Stimulated activated CD4-positive, alpha-beta T cell treated with anti-CD3 and anti-CD28 coated beads, Interleukin-1b, Interleukin-23, amount 100 ng/mL, for 48 hours (primary cell): ENCODE results near the gene DAAM1.
A peak's percentile ranks its signal among the peaks of the same experiment; 100 is the strongest.

Source experiments
- DNase-seq: peaks from one replicate; pipeline ENCODE4 v3.0.0-alpha.2; 2020

DAAM1 gene

GRCh38 chr14:59317346-59317745 lies 128.9 kb downstream of the DAAM1 start:
- no peak for DNase-seq

DNA sequence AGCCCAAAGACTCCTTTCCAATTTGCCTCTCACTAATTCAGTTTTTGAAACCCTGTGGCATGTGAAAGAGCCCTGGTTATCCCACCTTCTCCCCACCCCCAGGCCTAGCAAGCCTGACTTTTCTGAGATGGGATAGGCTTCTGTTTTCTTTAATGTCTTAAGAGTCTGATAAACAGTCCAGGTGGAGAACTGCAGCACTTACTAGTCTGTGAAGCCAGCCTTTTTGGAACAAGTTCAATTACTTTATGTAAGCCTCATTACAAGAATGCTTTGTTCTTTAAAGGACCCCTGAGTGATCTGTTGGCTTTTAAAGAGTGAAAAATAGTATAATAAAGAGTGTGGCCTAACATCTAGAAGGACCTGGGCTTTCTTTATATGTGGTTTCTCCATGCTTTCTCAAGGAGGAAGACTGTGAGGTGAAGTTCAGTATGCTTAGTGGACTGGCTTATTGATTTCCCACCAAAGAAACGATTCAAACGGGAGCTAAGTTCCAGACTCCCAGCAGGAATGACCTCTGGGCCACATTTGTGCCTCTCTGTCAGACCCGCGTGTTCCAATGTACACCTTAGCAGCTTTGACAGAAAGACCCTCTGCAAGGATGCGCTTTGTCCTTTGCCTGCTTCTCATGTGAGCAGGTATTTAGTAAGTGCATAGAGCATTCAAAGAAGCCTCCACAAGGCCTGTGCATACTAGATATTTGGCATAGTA lies 129.5 kb downstream of the DAAM1 start:
- no peak for DNase-seq

DNA sequence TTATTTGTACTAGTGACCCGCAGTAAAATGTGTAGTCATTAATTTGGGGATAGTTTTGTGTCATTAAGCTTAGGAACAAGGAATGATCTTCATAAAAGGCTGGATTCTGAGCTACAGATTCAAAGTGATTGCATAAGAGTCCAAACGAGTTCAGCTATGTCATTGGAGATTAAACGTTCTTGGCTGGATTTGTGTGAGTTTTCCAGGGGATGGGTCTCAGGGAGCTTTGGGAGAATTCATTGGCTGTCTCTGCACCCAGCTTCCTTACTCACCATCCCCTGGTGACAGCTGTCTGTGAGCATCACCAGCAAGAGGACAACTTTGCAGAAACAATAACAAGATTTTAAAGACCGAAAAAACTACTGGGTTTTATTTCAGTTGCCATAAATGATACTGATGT lies 130.4 kb downstream of the DAAM1 start:
- no peak for DNase-seq

DNA sequence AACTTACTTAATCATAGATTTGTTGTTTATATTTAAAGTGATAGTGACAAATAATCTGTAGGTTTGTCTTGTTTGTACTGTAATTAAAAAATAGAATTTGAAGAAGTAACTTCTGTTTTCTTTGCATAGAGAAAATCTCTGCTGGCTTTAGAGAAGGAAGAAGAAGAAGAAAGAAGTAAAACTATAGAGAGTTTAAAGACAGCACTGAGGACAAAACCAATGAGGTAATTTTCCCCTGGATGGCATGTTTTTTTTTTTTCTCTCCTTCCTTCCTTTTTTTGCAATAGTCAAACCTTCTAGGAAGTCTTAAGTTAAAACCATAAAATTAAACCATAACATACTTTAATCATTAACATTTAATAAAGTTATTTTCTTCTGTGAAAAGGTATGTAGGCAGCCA lies 131.9 kb downstream of the DAAM1 start:
- DNase-seq: no peak

DNA sequence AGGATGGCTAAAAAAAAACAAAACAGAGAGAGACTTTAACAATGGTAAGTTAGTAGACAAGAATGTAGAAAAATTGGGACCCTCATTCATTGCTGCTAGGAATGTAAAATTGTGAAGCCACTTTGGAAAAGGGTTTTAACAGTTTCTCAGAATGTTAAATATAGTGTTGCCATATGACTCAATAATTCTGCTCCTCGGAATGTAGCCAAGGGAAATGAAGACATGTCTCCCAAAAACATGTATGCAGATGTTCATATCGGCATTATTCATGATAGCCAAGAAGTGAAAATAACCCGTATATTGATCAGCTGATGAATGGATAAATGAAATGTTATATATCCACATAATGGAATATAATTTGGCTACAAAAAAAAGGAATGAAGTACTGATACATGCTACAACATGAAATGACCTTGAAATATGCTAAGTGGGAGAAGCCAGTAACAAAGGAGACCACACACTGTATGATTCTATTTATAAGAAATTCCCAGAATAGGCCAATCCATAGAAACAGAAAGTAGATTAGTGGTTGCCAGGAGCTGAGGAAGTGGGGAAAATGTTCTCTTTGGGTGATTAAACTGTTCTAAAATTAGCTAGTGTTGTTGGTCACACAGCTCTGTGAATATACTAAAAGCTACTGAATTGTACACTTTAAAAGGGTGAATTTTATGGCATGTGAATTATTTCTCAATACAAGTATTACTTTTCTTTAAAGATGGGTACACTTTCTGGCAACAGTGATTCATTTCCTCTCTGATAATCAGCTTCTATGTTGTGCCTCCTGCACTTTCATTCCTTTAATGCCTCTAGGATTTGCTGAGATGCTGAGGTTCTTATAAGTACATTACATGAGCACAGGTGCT lies 132.5 kb downstream of the DAAM1 start:
- no peak for DNase-seq

DNA sequence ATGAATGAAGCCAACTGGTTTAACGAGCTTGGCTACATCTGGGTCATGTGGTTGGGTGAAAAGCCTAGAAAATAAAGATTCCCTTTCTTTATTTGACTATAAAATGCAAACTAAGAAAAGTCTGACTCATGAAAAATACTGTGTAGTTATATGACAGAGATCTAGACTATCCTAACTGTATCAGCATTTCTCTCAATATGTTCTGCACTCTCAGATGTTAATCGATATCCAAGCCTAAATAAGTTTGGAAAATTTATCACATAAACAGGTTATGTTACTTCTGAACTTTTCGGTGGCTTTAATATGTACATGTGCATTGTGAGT lies 133.1 kb downstream of the DAAM1 start:
- no peak for DNase-seq

DNA sequence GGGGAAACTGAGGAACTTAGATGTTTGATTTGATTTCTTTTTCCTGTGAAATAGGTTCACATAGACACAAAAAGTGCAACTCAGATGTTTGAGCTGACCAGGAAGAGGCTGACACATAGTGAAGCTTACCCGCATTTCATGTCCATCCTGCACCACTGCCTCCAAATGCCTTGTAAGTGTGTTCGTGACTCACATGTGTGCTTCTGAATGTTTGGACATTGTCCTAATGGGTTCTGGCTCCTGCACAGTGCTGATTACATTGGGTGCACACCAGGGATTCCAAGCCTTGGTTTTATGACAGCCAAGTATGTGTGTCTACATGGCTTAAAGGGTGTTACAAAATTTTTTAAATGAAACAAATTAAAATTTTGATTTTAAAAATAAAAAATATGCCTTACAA lies 137.4 kb downstream of the DAAM1 start:
- no peak for DNase-seq

GRCh38 chr14:59328454-59328853 lies 140.0 kb downstream of the DAAM1 start:
- DNase-seq: peak; percentile 5

DNA sequence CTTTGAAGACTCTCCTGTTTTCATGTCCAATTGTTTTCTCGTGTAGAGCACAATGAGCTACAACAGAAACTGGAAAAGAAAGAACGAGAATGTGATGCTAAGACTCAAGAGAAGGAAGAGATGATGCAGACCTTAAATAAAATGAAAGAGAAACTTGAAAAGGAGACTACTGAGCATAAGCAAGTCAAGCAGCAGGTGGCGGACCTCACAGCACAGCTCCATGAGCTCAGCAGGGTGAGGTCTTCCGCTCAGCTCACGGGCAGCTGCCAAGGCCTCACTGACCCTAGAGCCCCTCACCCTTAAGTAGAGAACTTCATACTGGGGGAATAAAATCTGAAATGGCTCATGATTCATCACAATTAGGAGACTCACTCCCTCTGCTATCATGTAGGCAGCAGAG lies 142.0 kb downstream of the DAAM1 start:
- DNase-seq: no peak

DNA sequence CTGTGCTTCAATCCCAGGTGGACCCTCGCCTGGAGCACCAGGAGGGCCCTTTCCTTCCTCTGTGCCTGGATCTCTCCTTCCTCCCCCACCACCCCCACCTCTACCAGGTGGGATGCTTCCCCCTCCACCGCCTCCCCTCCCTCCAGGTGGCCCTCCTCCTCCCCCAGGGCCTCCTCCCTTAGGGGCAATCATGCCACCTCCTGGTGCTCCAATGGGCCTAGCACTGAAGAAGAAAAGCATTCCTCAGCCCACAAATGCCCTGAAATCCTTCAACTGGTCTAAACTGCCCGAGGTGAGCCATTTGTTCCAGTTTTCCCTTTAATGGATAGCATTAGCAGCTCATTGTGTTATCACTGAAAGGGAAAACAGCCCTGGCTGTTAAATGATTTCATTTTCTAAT lies 142.8 kb downstream of the DAAM1 start:
- no peak for DNase-seq

- no peak for DNase-seq
These were observed 144.3 kb downstream of the DAAM1 start for GRCh38 chr14:59332727-59333126.

- no peak for DNase-seq
These were observed 144.8 kb downstream of the DAAM1 start for GRCh38 chr14:59333235-59333634.

- no peak for DNase-seq
These were observed 145.2 kb downstream of the DAAM1 start for GRCh38 chr14:59333668-59334067.

DNA sequence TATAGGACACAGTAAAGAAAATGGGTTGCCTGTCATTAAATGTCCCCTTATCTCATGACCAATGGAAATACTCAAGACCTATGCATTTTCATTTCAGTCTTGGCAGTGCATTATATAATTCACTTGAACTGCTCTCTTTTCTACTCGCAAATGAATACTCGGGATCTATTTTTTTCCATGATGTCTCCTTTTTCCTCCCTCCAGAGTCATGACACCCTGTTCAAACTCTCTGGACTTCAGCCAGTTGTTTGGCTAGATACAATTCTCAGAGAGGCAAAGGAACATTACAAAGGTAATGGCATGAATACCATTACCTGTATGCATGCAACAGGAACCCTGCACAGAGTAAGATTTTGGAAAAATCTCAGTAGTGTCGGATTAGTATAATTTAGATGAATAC lies 145.8 kb downstream of the DAAM1 start:
- no peak for DNase-seq

- DNase-seq: no peak
These were observed 147.6 kb downstream of the DAAM1 start for GRCh38 chr14:59336098-59336497.

DNA sequence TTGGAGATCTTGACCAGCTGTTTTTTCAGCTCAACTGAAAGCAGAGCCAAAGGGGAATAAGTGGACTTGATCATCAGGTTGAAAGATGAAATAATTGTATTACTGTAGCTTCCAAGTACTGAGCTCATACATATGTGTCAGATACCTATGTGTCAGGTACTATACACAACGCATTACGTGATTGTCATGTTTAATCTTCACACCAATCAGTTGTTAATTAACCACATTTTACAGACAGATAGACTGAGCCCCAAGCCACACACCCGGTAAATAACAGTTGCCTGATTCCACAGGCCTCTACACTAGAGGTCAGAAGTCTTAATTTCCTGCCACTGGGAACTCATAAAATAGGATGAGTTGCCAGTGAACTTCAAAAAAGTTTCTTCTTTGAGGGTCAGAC lies 148.2 kb downstream of the DAAM1 start:
- no peak for DNase-seq

- no peak for DNase-seq
These were observed 148.7 kb downstream of the DAAM1 start for GRCh38 chr14:59337141-59337611.

GRCh38 chr14:59338761-59339160 lies 150.3 kb downstream of the DAAM1 start:
- DNase-seq: no peak

GRCh38 chr14:59339524-59340330 lies 151.3 kb downstream of the DAAM1 start:
- no peak for DNase-seq

DNA sequence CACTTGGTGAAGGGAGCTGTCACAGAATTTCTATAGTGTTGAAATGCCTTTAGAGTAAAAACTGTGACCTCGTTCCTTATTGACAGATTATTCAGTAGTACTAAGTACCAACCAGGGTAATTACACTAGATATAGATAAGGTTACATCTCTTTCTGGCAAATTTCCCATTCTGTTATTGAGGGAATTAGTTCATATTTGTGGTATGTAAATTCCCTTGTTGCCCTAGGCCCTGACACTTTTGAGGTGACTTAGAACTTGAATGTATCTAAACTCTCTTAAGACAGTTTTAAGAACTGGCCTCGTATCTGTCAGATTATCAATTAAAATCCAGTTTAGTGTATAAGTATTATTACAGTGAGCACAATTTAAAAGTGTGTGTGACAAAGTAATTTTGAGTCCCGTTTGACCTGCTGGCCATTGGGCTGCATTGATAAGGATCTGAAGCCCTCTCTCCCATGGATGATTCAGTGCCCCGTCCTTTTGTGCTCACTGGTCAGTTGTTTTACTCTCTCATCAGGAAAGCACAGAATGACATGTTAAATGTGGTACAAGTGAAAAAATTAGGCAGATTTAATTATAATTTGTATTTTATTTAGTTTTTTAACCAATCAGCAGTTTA lies 153.5 kb downstream of the DAAM1 start:
- no peak for DNase-seq

DNA sequence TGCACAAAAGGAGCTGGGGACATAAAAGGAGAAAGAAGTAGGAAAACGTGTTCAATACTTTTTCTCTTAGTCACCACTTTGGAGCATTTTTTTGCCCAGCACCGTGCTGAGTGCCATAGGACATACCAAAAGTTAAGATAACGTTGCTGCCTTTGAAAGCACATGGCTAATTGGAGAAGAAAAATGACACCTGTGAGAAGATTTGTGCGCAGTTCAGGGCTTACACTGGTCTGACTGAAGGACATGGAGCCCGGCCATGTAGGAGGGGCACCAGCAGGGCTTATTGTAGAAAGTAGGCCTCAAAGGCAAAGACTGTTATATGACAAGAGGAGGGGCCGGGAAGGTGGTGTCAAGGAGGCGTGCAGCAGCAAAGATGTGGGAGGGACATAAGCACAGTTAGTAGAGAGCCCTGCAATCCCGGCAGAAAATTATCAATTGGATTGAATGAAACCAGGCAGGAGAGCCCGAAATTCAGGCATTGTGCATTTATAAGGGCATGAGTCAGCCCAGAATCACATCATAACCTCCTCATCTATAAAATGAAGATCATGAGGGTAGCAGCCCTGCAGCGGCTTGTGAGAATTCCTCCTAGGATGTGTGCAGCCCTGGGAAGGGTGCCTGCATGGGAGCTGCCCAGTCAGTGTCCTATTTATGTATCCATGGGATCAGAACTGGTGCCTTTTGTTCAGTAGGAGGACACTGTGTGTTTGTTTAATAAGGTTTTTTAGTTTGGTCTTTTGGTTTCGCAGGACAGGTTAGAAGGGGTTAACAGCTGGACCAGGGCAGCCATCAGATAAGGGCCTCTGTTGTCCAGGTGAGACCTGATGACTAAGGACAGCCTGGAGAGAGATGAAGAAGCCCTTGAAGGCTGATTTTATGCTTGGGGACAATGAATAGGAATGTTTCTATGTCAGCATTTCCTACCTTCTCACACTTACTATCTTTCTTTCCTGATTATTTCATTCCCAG lies 154.3 kb downstream of the DAAM1 start:
- DNase-seq: no peak

- DNase-seq: no peak
These were observed 155.1 kb downstream of the DAAM1 start for GRCh38 chr14:59343585-59343984.
